Ammon's horn (tissue), 1 donor: ENCODE measurements around the gene ZNF263.
"Not testable (repeated sequence)": the region's sequence is repeated elsewhere in the genome, so short reads cannot be mapped to it uniquely, and the experiment has no call there.

Experiments
- DNase-seq: peaks from one replicate; pipeline ENCODE4 v3.0.0-alpha.2; 2016; ENCODE audit warnings: low spot score

Gene ZNF263

GRCh38 chr16:3268294-3268693, 15.0 kb upstream of the ZNF263 start:
- DNase-seq, result no peak

GRCh38 chr16:3270718-3271117, 12.6 kb upstream of the ZNF263 start:
- DNase-seq, result not testable (repeated sequence)

GRCh38 chr16:3271281-3271680, 12.0 kb upstream of the ZNF263 start:
- DNase-seq, result not testable (repeated sequence)

DNA sequence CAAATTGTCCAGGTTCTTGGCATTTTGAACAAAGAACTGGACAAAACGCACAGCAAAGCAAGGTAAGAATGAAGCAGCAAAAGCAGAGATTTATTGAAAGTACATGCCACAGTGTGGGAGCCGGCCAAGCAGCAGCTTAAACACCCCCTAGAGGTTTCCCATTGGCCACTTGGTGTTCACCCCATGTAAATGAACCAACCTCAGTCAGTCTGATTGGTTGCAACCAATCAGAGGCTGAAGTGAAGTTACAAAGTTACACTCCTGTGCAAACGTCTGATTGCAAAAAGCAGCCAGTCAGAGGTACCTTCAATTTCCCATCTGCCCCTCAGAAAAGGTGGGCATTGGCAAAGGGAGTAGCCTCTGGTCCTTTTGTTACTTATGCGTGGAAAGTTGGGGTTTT, 8.8 kb upstream of the ZNF263 start:
- DNase-seq, result no peak

DNA sequence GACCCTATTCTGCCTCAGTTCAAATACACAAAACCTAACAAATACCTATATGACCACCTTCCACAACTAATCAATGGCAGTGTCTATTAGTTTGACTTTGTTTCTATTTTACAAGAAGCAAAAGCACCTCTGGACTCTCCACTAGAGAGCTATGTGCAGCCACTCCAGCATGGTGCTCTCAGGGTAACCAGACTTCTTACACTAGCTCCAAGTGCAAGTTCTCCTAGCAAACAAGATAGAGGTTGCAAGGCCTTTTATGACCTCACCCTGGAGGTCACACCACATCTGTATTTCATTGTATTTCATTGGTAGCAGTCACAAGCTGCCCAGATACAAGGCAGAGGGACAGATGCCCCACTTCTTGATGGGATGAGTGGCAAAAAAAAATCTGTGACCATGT, 8.3 kb upstream of the ZNF263 start:
- no peak for DNase-seq

DNA sequence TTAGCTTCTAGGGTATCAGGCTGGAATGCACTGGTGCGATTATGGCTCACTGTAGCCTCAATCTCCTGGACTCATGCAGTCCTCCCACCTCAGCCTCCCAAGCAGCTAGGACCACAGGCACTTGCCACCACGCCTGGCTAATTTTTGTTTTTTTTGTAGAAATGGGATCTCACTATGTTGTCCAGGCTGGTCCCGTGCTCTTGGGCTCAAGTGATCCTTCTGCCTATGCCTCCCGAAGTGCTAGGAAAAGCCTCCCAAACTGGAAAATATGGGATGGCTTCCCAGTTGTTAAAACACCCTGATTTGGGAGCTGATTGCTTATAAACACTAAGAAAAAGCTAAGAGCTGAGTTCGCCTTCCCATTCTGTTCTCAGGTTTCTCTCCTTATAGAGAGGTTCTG, 6.6 kb upstream of the ZNF263 start:
- no peak for DNase-seq

DNA sequence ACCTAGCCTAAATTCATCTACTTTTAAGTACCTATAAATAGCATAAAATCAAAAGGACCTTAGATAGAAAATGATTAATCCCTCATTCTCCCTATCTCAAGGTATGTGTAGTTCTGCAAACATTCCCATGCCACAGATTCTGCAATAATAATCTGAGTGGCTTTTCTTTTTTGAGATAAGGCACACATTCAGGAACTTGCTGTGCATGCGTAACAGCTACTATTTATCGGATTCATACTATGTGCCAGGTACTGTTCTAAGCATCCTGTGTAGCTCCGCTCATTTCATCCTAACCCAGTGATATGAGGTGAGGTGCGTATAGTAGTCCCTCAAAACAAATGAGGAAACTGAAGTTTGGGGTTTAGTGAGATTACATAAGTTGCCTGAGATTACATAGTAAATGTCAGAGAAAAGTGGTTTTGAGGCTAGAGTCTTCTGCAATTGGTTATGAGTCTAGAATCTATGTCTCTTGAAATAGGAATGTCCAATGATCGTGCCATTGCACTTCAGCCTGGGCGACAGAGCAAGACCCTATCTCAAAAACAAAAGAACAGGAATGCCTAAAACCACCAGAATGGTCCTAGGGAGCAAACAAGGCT, 2.0 kb upstream of the ZNF263 start:
- DNase-seq, result no peak

- no peak for DNase-seq
These were observed 1.1 kb upstream of the ZNF263 start for GRCh38 chr16:3282103-3282729.

GRCh38 chr16:3283543-3284447, 504 bp downstream of the ZNF263 start:
- DNase-seq, result peak; percentile 20

- DNase-seq, result no peak
These were observed 1.8 kb downstream of the ZNF263 start for GRCh38 chr16:3285131-3285530.

DNA sequence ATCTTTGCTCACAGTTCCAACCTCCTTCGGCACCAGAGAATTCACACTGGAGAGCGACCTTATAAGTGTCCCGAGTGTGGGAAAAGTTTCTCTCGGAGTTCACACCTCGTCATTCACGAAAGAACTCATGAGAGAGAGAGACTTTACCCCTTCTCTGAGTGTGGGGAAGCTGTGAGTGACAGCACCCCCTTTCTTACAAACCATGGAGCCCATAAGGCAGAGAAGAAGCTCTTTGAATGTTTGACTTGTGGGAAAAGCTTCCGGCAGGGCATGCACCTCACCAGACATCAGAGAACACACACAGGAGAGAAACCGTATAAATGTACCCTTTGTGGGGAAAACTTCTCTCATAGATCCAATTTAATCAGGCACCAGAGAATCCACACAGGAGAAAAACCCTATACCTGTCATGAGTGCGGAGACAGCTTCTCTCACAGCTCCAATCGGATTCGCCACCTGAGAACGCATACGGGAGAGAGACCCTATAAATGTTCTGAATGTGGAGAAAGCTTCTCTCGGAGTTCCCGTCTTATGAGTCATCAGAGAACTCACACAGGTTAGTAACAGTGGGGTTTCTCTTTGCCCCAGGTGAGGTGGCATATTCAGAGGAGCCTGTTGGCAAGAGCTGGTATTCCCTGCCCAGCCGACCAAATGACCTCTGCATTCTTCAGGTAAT, 6.8 kb downstream of the ZNF263 start:
- no peak for DNase-seq

DNA sequence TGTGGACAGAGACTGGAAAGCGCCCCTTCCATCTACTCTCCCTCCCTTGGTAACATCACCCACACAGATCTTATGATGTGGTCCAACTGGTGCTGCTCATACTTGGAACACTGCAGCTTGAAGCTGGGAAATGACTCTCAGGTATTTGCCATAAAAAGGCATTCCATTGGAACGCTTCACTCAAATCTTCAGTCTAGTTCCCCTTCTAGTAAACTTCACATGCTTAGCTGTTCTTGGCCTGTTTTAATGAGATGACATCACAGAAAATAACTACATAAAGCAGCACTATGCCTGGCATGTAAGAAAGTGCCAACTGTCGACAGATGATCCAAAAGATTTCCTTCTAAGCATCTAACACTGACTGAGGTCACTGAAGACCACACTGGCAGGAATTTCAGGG, 9.3 kb downstream of the ZNF263 start:
- no peak for DNase-seq

DNA sequence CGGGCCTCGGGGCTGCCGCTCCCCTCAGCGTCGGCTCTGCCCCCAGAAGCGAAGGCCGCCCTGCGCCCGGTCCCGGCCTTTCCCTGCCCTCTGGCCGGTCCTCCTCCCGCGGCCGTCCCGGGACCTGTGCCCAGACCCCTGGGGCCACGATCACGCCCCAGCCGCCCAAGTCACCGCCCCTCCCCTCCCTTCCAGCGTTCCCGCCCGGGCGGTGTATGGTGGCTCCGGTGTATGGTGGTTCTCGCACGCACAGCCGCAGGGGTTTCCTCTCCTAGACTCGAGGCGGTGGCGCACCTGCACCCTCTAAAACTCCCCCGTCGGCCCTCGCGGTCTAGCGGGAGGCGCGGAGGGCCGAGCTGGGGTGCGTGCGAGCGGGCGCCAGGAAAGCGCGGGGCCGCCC, 11.9 kb downstream of the ZNF263 start:
- no peak for DNase-seq

- DNase-seq, result peak; percentile 38
These were observed 12.5 kb downstream of the ZNF263 start for GRCh38 chr16:3295783-3296182.

- no peak for DNase-seq
These were observed 21.1 kb downstream of the ZNF263 start for GRCh38 chr16:3304370-3304769.

DNA sequence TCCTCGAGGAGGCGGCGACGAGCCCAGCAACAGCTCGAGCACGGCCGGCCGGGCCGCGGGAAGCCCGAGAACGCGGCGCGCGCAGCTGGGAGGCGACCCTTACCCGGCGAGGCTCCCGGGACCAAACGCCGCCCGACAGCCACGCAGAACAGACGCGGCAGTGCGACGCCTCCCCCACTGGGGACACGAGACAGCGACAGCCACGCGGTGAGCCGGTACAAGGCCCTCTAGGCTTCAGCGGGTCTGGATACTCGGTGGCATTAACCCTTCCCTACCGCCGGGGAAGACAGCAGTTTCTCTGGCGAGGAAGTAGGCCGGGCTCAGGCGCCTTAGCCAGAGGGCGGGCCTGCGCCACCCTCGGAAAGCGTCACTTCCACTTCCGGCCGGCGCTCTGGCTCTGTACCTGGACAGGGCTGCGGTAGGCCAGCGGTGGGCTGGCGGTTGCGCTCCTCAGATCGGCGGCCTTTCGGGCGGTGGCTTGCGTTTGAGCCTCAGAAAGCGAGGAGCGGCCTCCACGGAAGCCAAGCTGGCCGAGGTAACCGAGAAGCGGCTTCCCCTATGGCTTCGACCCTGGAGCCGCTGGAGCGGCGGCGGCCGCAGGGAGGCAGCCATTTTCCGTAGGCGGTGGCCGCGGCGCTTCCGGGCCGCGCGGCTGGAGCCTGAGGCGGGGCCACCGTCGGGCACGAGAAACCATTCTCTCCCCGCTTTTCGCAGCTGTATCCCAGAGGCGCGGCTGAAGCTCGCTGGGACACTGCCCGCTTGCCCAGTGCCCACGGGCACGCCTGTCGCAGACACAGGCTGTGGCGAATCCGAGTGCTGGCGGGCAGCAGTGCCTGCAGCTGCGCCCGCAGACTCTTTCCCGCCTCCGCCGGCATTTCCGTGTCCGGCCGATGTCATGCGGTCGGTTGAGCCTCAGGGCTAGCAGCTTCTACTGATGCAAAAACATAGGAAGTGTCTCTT, 22.1 kb downstream of the ZNF263 start, which contains the start of the genes TIGD7 and ZNF75A:
Gene TIGD7 (minus strand): TSS at position 322 of the 960 bp plus-strand sequence. CDS start 4,816 bp downstream, outside the sequence.
Gene ZNF75A (plus strand): TSS at position 389 of the 960 bp plus-strand sequence. CDS start 2,932 bp downstream, outside the sequence.
- DNase-seq, result peak; percentile 97

DNA sequence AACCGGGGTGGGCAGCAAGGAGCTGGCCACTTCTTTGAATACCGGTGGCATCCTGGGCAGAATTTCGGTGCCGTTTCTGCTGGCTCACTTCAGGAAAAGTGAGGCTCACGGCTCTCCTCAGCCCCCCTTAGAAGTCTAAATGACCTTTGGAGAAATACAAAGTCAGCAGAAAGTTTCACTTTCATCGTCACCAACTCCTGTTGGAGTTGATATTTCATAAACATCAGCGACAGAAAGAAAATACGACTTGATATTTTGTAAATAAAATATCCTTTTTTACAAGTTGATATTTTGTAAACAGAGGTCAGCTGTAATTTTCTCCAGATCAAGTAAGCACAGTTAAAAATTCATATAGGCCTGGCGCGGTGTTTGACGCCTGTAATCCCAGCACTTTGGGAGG, 22.8 kb downstream of the ZNF263 start:
- DNase-seq, result no peak

GRCh38 chr16:3311496-3311895, 28.2 kb downstream of the ZNF263 start:
- DNase-seq, result no peak

DNA sequence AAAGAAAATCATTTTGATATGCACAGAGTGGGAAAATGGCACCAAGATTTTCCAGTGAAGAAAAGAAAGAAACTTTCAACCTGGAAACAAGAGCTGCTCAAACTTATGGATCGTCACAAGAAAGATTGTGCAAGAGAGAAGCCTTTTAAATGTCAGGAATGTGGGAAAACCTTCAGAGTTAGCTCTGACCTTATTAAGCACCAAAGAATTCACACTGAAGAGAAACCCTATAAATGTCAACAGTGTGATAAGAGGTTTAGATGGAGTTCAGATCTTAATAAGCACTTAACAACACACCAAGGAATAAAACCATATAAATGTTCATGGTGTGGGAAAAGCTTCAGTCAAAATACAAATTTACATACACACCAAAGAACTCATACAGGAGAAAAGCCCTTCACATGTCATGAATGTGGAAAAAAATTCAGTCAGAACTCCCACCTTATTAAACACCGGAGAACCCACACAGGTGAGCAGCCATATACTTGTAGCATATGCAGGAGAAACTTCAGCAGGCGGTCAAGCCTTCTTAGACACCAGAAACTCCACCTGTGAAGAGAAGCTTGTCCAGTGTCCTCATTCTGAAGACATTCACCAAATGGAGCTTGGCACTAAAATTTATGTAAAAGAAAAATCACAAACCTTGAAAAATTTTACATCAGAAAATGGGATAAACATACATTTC, 34.2 kb downstream of the ZNF263 start:
- DNase-seq, result no peak

DNA sequence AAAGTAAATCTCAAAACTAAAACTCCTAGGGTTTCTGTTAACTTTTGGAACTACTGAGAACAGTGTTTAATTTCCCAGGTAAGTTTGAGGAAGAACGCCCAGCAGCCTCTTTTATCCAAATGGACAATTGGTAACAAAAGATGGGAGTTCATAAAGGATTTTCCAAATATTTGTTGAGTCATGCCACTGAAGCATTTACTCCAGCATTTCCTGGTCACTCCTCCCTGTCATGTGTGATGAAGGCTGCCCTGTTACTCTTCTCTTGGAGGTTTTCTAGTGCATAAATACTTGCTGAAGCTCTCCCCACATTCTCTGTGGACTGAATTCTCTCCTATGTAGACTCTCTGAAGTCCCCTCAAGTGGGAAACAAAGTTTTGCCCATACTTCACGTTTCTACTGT, 38.5 kb downstream of the ZNF263 start:
- DNase-seq, result no peak
